Activated CD4-positive, CD25-positive, alpha-beta regulatory T cell treated with anti-CD3 and anti-CD28 coated beads, Interleukin-2, amount 50 U/mL, for 24 hours (primary cell): ENCODE results near the gene CCDC33.

Experiments
- ATAC-seq, 2 donors: fragments of 150-1000 bp; cut with Tn5 transposase; one replicate each; pipeline ENCODE4 v1.10.0; 2021; ENCODE audit warnings: mild to moderate bottlenecking in 1 of 2, moderate library complexity in 1 of 2

Gene CCDC33

GRCh38 chr15:74233373-74233772, 2.8 kb upstream of the CCDC33 start:
- ATAC-seq, result no peak

GRCh38 chr15:74233851-74234597, 2.1 kb upstream of the CCDC33 start:
- no peak for ATAC-seq

GRCh38 chr15:74234598-74234875, 1.6 kb upstream of the CCDC33 start:
- ATAC-seq, result no peak

GRCh38 chr15:74239051-74239705, 3.1 kb downstream of the CCDC33 start:
- ATAC-seq, result no peak

GRCh38 chr15:74240002-74240568, 4.0 kb downstream of the CCDC33 start:
- no peak for ATAC-seq

- ATAC-seq, result no peak
Measured at GRCh38 chr15:74240897-74241614, 4.9 kb downstream of the CCDC33 start.

GRCh38 chr15:74242441-74243185, 6.5 kb downstream of the CCDC33 start:
- no peak for ATAC-seq

GRCh38 chr15:74243431-74243830, 7.3 kb downstream of the CCDC33 start:
- ATAC-seq, result no peak

GRCh38 chr15:74244822-74245341, 8.8 kb downstream of the CCDC33 start:
- no peak for ATAC-seq

GRCh38 chr15:74245342-74245931, 9.3 kb downstream of the CCDC33 start:
- ATAC-seq, result no peak

- no peak for ATAC-seq
Measured at GRCh38 chr15:74250266-74250665, 14.1 kb downstream of the CCDC33 start.

- ATAC-seq, result no peak
Measured at GRCh38 chr15:74251131-74251811, 15.1 kb downstream of the CCDC33 start.

GRCh38 chr15:74252291-74252690, 16.2 kb downstream of the CCDC33 start:
- ATAC-seq, result no peak

- ATAC-seq, result no peak
Measured at GRCh38 chr15:74252721-74253120, 16.6 kb downstream of the CCDC33 start.

- no peak for ATAC-seq
Measured at GRCh38 chr15:74253211-74253921, 17.2 kb downstream of the CCDC33 start.

GRCh38 chr15:74257105-74257504, 21.0 kb downstream of the CCDC33 start:
- no peak for ATAC-seq

GRCh38 chr15:74257623-74258022, 21.5 kb downstream of the CCDC33 start:
- ATAC-seq, result no peak

- no peak for ATAC-seq
Measured at GRCh38 chr15:74258456-74259291, 22.5 kb downstream of the CCDC33 start.

- ATAC-seq, result no peak
Measured at GRCh38 chr15:74259292-74259648, 23.1 kb downstream of the CCDC33 start.
